ENCODE data around the gene BCAN. TPM values are rescaled to one million over a fixed set of nuclear protein-coding genes. Genes with fewer than 3 reads are reported as not detected.

Gene BCAN
- total RNA-seq, 1 experiment from 2014 or later = 3.6 TPM

GRCh38 chr1:156673387-156674121 is 31.6 kb downstream of the BCAN start (continued):
- TF ChIP-seq, protein P1, sequence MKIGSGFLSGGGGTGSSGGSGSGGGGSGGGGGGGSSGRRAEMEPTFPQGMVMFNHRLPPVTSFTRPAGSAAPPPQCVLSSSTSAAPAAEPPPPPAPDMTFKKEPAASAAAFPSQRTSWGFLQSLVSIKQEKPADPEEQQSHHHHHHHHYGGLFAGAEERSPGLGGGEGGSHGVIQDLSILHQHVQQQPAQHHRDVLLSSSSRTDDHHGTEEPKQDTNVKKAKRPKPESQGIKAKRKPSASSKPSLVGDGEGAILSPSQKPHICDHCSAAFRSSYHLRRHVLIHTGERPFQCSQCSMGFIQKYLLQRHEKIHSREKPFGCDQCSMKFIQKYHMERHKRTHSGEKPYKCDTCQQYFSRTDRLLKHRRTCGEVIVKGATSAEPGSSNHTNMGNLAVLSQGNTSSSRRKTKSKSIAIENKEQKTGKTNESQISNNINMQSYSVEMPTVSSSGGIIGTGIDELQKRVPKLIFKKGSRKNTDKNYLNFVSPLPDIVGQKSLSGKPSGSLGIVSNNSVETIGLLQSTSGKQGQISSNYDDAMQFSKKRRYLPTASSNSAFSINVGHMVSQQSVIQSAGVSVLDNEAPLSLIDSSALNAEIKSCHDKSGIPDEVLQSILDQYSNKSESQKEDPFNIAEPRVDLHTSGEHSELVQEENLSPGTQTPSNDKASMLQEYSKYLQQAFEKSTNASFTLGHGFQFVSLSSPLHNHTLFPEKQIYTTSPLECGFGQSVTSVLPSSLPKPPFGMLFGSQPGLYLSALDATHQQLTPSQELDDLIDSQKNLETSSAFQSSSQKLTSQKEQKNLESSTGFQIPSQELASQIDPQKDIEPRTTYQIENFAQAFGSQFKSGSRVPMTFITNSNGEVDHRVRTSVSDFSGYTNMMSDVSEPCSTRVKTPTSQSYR (CRISPR knock-in tag; IDR thresholded peaks at IDR 0.05) = 0 out of 2 replicates have a peak, but pooled peaks have one; percentile 78
- TF ChIP-seq JUN (CRISPR knock-in tag; IDR thresholded peaks at IDR 0.05) (peak; percentile 95), NR1H2 (CRISPR knock-in tag; IDR thresholded peaks at IDR 0.05) (no peak), SOX15 (CRISPR knock-in tag; IDR thresholded peaks at IDR 0.05) (no peak), KAT7 (CRISPR knock-in tag; IDR thresholded peaks at IDR 0.05; ENCODE audit: borderline replicate concordance) (no peak), NFYB (CRISPR knock-in tag; conservative IDR thresholded peaks at IDR 0.05; ENCODE audit: low read depth) (no peak), ZNF219 (CRISPR knock-in tag; IDR thresholded peaks at IDR 0.05; ENCODE audit: borderline replicate concordance) (no peak), PRRX2 (CRISPR knock-in tag; IDR thresholded peaks at IDR 0.05) (no peak; the same call in 1 of the 2 replicates), ELF4 (CRISPR knock-in tag; IDR thresholded peaks at IDR 0.05; ENCODE audit: low read depth) (no peak), GRHL2 (CRISPR knock-in tag; IDR thresholded peaks at IDR 0.05; ENCODE audit: insufficient replicate concordance, severe bottlenecking) (no peak), MAX (CRISPR knock-in tag; IDR thresholded peaks at IDR 0.05) (peak; percentile 71), ZNF138 (CRISPR knock-in tag; conservative IDR thresholded peaks at IDR 0.05) (no peak), IRF2 (CRISPR knock-in tag; IDR thresholded peaks at IDR 0.05; ENCODE audit: borderline replicate concordance, low read depth) (no peak), ZNF121 (CRISPR knock-in tag; IDR thresholded peaks at IDR 0.05) (no peak), SMAD3 (CRISPR knock-in tag; IDR thresholded peaks at IDR 0.05; ENCODE audit: borderline replicate concordance) (0 out of 2 replicates have a peak, but pooled peaks have one; percentile 11), TCF7 (CRISPR knock-in tag; IDR thresholded peaks at IDR 0.05; ENCODE audit: low read depth) (no peak)
- TF ChIP-seq, protein P2, sequence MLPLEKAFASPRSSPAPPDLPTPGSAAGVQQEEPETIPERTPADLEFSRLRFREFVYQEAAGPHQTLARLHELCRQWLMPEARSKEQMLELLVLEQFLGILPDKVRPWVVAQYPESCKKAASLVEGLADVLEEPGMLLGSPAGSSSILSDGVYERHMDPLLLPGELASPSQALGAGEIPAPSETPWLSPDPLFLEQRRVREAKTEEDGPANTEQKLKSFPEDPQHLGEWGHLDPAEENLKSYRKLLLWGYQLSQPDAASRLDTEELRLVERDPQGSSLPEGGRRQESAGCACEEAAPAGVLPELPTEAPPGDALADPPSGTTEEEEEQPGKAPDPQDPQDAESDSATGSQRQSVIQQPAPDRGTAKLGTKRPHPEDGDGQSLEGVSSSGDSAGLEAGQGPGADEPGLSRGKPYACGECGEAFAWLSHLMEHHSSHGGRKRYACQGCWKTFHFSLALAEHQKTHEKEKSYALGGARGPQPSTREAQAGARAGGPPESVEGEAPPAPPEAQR (CRISPR knock-in tag; IDR thresholded peaks at IDR 0.05) = no peak
- TF ChIP-seq, protein P3, sequence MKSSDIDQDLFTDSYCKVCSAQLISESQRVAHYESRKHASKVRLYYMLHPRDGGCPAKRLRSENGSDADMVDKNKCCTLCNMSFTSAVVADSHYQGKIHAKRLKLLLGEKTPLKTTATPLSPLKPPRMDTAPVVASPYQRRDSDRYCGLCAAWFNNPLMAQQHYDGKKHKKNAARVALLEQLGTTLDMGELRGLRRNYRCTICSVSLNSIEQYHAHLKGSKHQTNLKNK (CRISPR knock-in tag; IDR thresholded peaks at IDR 0.05) = no peak

DNA sequence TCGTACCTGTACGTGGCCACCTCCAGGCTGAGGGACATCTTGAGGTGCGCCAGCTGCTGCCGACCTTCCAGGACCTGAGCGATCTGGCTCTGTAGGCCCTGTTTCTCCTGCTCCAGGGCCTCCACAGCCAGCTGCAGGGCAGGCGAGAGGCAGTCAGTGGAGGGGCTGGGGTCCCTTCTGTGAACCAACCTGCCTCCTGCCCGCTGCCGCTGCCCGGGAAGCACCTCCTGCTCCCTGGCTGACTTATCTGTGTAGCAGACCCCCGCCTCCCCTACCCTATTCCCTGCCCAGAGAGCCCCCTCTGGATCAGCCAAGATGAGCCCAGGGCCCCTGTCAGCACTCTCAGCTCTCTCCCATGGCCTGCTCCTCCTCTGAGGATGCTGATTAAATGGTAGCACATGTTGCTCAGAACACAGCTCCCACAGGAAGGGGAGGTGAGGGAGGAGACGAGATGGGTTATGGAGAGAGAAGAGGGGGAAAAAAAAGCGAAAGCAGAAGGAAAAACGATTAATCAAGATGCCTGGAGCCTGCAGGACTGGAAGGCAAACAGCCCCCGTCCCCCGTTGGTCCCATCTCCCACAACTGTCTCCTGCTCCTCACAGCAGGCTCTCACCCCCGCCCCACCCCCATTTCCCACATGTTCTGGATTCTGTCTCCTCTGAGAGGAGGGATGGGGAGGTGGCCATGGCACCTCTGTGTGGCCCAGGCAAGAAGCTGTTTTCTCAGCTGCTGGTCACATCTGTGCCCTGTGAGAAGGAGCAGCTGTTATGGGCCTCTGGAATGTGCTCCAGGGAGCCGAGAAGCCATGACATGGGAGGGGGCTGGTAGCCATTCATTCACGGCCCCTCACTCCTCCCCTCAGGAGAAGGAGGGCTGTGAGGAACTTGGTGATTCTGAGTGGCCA is 33.5 kb downstream of the BCAN start:
- CTCF ChIA-PET = interaction anchor here (1.3 to 13.4 kb wide), 13 partner anchors 9 to 217 kb away, joined by 4 to 437 read pairs (median 32); partner anchors contain the start of genes BCAN, CRABP2, HAPLN2 and MEF2D
- ATAC-seq (0 out of 2 replicates have a peak, but pooled peaks have one; percentile 0), DNase-seq (ENCODE audit: low spot score) (no peak)
- H3K27me3 Mint-ChIP-seq (ENCODE audit: low read depth) = peaks cover 32% of the 10 kb centered on the region
- H3K36me3 Mint-ChIP-seq = peaks cover 27% of the 10 kb centered on the region
- H3K9me3 Mint-ChIP-seq = peaks cover 11% of the 10 kb centered on the region
- H3K27ac Mint-ChIP-seq = peak overlapping the region; percentile 89
- H3K4me1 Mint-ChIP-seq = peaks cover 63% of the 10 kb centered on the region
- peak overlapping the region; percentile 76 for H3K4me3 Mint-ChIP-seq
- POLR2A ChIA-PET = interaction anchor here (1.1 to 6.5 kb wide), 10 partner anchors 7 to 76 kb away, joined by 3 to 150 read pairs (median 10); partner anchors contain the start of genes CRABP2, HAPLN2 and HDGF
- TF ChIP-seq, protein P4, sequence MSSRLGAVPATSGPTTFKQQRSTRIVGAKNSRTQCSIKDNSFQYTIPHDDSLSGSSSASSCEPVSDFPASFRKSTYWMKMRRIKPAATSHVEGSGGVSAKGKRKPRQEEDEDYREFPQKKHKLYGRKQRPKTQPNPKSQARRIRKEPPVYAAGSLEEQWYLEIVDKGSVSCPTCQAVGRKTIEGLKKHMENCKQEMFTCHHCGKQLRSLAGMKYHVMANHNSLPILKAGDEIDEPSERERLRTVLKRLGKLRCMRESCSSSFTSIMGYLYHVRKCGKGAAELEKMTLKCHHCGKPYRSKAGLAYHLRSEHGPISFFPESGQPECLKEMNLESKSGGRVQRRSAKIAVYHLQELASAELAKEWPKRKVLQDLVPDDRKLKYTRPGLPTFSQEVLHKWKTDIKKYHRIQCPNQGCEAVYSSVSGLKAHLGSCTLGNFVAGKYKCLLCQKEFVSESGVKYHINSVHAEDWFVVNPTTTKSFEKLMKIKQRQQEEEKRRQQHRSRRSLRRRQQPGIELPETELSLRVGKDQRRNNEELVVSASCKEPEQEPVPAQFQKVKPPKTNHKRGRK (CRISPR knock-in tag; IDR thresholded peaks at IDR 0.05; ENCODE audit: borderline replicate concordance) = no peak
- TF ChIP-seq, protein P5, sequence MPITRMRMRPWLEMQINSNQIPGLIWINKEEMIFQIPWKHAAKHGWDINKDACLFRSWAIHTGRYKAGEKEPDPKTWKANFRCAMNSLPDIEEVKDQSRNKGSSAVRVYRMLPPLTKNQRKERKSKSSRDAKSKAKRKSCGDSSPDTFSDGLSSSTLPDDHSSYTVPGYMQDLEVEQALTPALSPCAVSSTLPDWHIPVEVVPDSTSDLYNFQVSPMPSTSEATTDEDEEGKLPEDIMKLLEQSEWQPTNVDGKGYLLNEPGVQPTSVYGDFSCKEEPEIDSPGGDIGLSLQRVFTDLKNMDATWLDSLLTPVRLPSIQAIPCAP (CRISPR knock-in tag; IDR thresholded peaks at IDR 0.05) = 0 out of 2 replicates have a peak, but pooled peaks have one; percentile 24
- TF ChIP-seq KAT7 (CRISPR knock-in tag; IDR thresholded peaks at IDR 0.05; ENCODE audit: borderline replicate concordance) (0 out of 2 replicates have a peak, but pooled peaks have one; percentile 1), E2F1 (CRISPR knock-in tag; IDR thresholded peaks at IDR 0.05) (no peak), EMX1 (CRISPR knock-in tag; IDR thresholded peaks at IDR 0.05) (no peak), GRHL2 (CRISPR knock-in tag; IDR thresholded peaks at IDR 0.05; ENCODE audit: insufficient replicate concordance, severe bottlenecking) (no peak)
